Measurements from ENCODE around the gene RPL3. TPM values are rescaled to one million over a fixed set of nuclear protein-coding genes. Genes with fewer than 3 reads are reported as not detected.

The RPL3 gene
- total and polyA plus RNA-seq, 7 donors: 266 to 1,471 (median 470) TPM

- ATAC-seq (peak in 1 of 4 donors; percentile 26), DNase-seq (no peak)
- no peak overlapping the region for H3K27ac ChIP-seq
- peaks cover 7% of the 10 kb centered on the region for H3K4me1 ChIP-seq
- TF ChIP-seq, protein P1, sequence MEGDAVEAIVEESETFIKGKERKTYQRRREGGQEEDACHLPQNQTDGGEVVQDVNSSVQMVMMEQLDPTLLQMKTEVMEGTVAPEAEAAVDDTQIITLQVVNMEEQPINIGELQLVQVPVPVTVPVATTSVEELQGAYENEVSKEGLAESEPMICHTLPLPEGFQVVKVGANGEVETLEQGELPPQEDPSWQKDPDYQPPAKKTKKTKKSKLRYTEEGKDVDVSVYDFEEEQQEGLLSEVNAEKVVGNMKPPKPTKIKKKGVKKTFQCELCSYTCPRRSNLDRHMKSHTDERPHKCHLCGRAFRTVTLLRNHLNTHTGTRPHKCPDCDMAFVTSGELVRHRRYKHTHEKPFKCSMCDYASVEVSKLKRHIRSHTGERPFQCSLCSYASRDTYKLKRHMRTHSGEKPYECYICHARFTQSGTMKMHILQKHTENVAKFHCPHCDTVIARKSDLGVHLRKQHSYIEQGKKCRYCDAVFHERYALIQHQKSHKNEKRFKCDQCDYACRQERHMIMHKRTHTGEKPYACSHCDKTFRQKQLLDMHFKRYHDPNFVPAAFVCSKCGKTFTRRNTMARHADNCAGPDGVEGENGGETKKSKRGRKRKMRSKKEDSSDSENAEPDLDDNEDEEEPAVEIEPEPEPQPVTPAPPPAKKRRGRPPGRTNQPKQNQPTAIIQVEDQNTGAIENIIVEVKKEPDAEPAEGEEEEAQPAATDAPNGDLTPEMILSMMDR (IDR thresholded peaks at IDR 0.05): no peak
- 73 to 79% (median 75%) methylated on average over 11 of the region's 11 CpGs for WGBS, 3 donors
- H3K4me3 ChIP-seq: no peak overlapping the region
- intact Hi-C loops (cut with DNase I): no loop called here
- no peaks in the 10 kb centered on the region for H3K27me3 ChIP-seq (ENCODE audit: insufficient read depth in 3 of 3, low read length in 2 of 3)
- no peaks in the 10 kb centered on the region for H3K36me3 ChIP-seq (ENCODE audit: insufficient read depth in 1 of 2, low read depth in 1 of 2)
- H3K9me3 ChIP-seq: no peaks in the 10 kb centered on the region
These were observed 50.2 kb downstream of the RPL3 start for GRCh38 chr22:39269095-39269790.

- Histone ChIP-seq H3K9me3 (no peaks in the 10 kb centered on the region), H3K27ac (no peak overlapping the region), H3K36me3 (ENCODE audit: insufficient read depth in 1 of 2, low read depth in 1 of 2) (no peaks in the 10 kb centered on the region), H3K4me1 (peaks cover 7% of the 10 kb centered on the region), H3K27me3 (ENCODE audit: insufficient read depth in 3 of 3, low read length in 2 of 3) (no peaks in the 10 kb centered on the region), H3K4me3 (no peak overlapping the region)
- TF ChIP-seq, protein P1 (IDR thresholded peaks at IDR 0.05): no peak
- ATAC-seq: peak in 2 of 4 donors; percentile 44 to 49
- WGBS, 3 donors: 38 to 55% (median 40%) methylated on average over 7 of the region's 7 CpGs
- intact Hi-C loops (cut with DNase I): no loop called here
- no peak for DNase-seq
These were observed 50.8 kb downstream of the RPL3 start for GRCh38 chr22:39268645-39269044.

DNA sequence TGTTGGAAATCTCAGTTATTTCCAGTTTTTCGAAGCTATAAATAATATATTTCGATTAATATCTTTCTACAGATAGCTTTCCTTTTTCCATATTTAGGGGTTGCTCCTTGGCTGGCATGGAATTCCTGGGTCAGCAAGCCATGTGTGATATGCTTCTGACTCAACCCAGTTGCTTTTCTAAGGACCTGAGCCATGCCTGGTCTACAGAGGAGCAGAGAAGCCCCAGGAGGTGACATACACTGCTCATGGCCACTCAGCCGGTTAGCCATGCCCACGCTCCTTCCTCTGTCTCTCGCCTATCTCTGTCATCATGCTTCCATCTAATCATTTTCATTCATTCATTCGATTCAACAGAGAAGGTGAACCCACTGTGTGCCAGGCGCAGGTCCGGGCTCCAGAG, 51.4 kb downstream of the RPL3 start:
- ATAC-seq: peak in 1 of 4 donors; percentile 49
- Histone ChIP-seq H3K27me3 (ENCODE audit: insufficient read depth in 3 of 3, low read length in 2 of 3) (no peaks in the 10 kb centered on the region), H3K27ac (peak overlapping the region; percentile 7), H3K36me3 (ENCODE audit: insufficient read depth in 1 of 2, low read depth in 1 of 2) (no peaks in the 10 kb centered on the region), H3K9me3 (no peaks in the 10 kb centered on the region), H3K4me1 (peaks cover 7% of the 10 kb centered on the region), H3K4me3 (no peak overlapping the region)
- TF ChIP-seq, protein P1 (IDR thresholded peaks at IDR 0.05): no peak
- intact Hi-C loops (cut with DNase I): no loop called here
- DNase-seq: no peak
- 89 to 96% (median 93%) methylated on average over 8 of the region's 8 CpGs for WGBS, 3 donors

DNA sequence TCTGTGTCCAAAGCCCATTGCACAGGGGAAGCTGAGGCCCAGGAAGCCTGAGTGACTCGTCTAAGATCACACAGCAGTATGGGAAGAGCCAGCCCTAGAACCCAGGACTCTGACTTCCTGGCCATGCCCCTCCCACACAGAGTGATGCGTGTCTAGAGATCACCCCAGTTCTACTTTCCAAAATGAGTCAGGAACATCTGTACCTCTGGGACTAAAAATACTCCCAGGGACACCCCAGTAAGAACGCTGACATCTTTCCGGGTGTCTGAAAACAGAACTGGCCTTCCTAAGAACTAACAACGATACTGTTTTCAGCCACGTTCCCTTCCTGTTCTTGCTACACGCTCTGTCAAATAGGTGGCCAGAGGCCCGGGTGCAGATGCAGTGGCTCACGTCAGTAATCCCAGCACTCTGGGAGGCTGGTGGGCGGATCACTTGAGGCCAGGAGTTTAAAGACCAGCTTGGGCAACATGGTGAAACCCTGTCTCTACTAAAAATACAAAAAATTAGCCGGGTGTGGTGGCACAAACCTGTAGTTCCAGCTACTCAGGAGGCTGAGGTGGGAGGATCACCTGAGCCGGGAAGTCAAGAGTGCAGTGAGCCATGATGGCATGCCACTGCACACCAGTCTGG, 52.9 kb downstream of the RPL3 start:
- WGBS, 3 donors: 55 to 61% (median 60%) methylated on average over 12 of the region's 12 CpGs

More for the DNA sequence above, 52.9 kb downstream of the RPL3 start:
- Histone ChIP-seq H3K4me1 (peaks cover 7% of the 10 kb centered on the region), H3K36me3 (ENCODE audit: insufficient read depth in 1 of 2, low read depth in 1 of 2) (no peaks in the 10 kb centered on the region), H3K27me3 (ENCODE audit: insufficient read depth in 3 of 3, low read length in 2 of 3) (no peaks in the 10 kb centered on the region), H3K4me3 (no peak overlapping the region), H3K9me3 (no peaks in the 10 kb centered on the region), H3K27ac (peak overlapping the region; percentile 41)
- peak in 2 of 4 donors; percentile 10 to 19 for ATAC-seq
- no peak for DNase-seq
- TF ChIP-seq, protein P1 (IDR thresholded peaks at IDR 0.05): no peak
- intact Hi-C loops (cut with DNase I): no loop called here

Data from psoas muscle (tissue), 8 donors.